Tibial nerve (tissue), 4 donors: ENCODE measurements around the gene TGFB3.

Source experiments
- CTCF ChIP-seq, 5 experiments: fragments of 200-600 bp in 3 of 5; fragments of 450-650 bp in 2 of 5; sonication (generic) in 3 of 5; IDR thresholded peaks; one replicate each; pipeline ENCODE4 v1.5.1; 2016 to 2019; ENCODE audit warnings: antibody characterized with exemption in 5 of 5, mild to moderate bottlenecking in 3 of 5, moderate library complexity in 2 of 5
- EP300 ChIP-seq, 2 donors: sonication (generic); formaldehyde crosslinking; IDR thresholded peaks; one replicate each; pipeline ENCODE4 v1.6.1; 2017; ENCODE audit warnings: antibody characterized with exemption in 2 of 2, mild to moderate bottlenecking in 1 of 2
- POLR2A ChIP-seq, 2 donors: fragments of 450-650 bp; IDR thresholded peaks; one replicate each; pipeline ENCODE4 v1.6.1; 2017; ENCODE audit warnings: antibody characterized with exemption in 2 of 2, mild to moderate bottlenecking in 2 of 2, moderate library complexity in 2 of 2

- no peak for TF ChIP-seq CTCF (IDR thresholded peaks at IDR 0.05)
- no peak for TF ChIP-seq POLR2A (IDR thresholded peaks at IDR 0.05)
- no peak for TF ChIP-seq EP300 (IDR thresholded peaks at IDR 0.05)
Measured at GRCh38 chr14:75999511-76000190, 17.9 kb upstream of the TGFB3 start.
